Hepatocyte (in vitro differentiated cells): ENCODE measurements around the gene ALOX12.

ENCODE experiments used
- EZH2phosphoT487 ChIP-seq: fragments of 200-600 bp; sonication (generic); IDR thresholded peaks from one replicate; pipeline ENCODE4 v1.6.1; 2018; ENCODE audit warnings: antibody characterized with exemption, mild to moderate bottlenecking, low read depth, moderate library complexity; ENCODE audit not compliant: unreplicated experiment, severe bottlenecking
- TF ChIP-seq, protein P1 (sequence below): fragments of 200-600 bp; sonication (generic); IDR thresholded peaks from 2 replicates; pipeline ENCODE4 v1.5.1; 2016; ENCODE audit warnings: antibody characterized with exemption, mild to moderate bottlenecking; ENCODE audit not compliant: poor library complexity

DNA sequence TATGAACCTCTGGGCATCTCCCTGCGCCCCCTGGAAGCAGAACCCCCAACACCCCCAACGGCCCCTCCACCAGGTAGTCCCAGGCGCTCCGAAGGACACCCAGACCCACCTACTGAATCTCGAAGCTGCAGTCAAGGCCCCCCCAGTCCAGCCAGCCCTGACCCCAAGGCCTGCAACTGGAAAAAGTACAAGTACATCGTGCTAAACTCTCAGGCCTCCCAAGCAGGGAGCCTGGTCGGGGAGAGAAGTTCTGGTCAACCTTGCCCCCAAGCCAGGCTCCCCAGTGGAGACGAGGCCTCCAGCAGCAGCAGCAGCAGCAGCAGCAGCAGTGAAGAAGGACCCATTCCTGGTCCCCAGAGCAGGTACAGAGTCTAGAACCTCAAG, 28.5 kb downstream of the ALOX12 start:
- TF ChIP-seq, protein P1, sequence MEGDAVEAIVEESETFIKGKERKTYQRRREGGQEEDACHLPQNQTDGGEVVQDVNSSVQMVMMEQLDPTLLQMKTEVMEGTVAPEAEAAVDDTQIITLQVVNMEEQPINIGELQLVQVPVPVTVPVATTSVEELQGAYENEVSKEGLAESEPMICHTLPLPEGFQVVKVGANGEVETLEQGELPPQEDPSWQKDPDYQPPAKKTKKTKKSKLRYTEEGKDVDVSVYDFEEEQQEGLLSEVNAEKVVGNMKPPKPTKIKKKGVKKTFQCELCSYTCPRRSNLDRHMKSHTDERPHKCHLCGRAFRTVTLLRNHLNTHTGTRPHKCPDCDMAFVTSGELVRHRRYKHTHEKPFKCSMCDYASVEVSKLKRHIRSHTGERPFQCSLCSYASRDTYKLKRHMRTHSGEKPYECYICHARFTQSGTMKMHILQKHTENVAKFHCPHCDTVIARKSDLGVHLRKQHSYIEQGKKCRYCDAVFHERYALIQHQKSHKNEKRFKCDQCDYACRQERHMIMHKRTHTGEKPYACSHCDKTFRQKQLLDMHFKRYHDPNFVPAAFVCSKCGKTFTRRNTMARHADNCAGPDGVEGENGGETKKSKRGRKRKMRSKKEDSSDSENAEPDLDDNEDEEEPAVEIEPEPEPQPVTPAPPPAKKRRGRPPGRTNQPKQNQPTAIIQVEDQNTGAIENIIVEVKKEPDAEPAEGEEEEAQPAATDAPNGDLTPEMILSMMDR = no peak
- TF ChIP-seq EZH2phosphoT487 = no peak
